GM18870 (cell line): ENCODE results near the gene STXBP1.

Experiments used
- ATAC-seq: cut with Tn5 transposase; IDR thresholded peaks from one replicate; pipeline ENCODE4 v1.9.1; 2021; ENCODE audit warnings: moderate library complexity; ENCODE audit not compliant: unreplicated experiment

The STXBP1 gene

GRCh38 chr9:127712371-127712770, 100.3 kb downstream of the STXBP1 start:
- ATAC-seq, result no peak

DNA sequence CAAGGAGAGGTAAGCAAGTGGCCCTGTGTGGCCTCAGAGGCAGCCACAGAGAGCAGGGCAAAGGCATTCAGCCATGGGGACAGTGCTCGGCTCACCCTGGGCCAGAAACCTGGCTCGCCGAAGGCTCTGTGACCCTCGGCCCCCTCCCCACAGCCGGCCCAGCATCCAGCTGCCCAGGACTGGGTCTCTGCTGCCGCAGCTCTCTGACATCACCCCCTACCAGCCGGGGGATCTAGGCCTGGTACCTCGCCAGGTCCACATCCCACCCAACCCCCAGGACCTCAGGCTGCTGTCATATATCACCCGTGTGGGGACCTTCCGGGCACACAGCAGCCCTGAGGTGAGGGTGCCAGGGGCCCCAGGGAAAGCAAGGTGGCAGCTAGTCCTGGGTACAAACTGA, 100.8 kb downstream of the STXBP1 start:
- no peak for ATAC-seq

DNA sequence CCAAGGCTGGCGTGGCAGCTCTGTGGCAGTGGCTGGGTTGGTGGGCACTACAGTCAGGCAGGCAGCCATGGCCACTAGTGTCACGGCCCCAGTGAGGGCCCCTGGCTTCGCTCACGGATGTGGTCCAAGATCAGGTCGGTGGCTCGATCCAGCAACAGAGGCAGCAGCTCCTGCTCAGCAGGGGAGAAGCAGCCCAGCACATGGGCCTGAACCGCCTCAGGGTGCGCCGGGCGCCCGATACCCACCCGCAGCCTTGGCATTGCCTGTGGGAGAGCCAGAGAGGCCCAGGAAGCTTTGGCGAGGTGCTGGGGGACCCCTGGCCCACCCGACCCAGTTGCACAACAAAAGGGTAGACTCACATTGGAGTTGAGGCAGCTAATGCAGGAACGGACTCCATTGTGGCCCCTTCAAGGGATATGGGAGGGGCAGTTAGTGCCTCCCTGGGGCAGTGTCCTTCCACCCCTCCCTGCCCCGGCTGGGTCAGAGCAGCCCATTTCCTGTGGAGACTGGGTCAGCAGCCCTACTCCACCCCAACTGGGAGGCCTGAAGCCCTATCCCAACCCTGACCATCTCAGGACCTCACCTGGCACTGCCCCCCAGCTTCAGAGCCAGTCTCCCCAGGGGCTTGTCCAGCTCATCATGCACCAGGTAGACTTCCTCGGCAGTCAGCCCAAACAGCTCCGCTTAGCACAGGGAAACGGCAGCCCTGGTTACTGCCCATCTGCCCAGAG, 102.1 kb downstream of the STXBP1 start:
- ATAC-seq, result no peak

- peak; percentile 12 for ATAC-seq
Measured at GRCh38 chr9:127714951-127715469, 102.9 kb downstream of the STXBP1 start.

- ATAC-seq, result peak; percentile 73
Measured at GRCh38 chr9:127715470-127716337, 103.6 kb downstream of the STXBP1 start, which contains the start of the genes PTRH1 and TTC16. TSS of gene PTRH1 (minus strand) at chr9:127715663. CDS start at chr9:127715639, 24 bp downstream. TSS of gene TTC16 (plus strand) at chr9:127716079. CDS start at chr9:127716146, 67 bp downstream.

DNA sequence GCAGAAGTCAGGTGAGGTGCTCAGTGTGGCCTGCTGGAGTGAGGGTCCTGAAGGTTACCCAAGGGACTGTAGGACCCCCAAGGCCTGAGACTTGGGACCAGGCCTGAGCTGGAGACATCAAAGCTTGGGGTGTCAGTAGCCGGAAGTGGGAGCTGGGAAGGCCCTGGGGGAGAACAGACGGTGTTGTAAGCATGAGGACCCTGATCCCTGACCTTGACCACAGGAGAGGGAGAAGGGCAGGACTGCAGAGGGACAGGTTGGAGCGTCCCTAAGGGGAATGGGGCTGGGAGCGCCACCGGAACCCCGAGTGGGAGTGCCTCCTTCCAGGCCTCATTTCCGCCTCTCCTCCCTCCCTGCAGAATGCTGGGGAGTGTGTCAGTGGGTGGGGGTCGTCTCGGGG, 104.3 kb downstream of the STXBP1 start:
- ATAC-seq, result no peak

DNA sequence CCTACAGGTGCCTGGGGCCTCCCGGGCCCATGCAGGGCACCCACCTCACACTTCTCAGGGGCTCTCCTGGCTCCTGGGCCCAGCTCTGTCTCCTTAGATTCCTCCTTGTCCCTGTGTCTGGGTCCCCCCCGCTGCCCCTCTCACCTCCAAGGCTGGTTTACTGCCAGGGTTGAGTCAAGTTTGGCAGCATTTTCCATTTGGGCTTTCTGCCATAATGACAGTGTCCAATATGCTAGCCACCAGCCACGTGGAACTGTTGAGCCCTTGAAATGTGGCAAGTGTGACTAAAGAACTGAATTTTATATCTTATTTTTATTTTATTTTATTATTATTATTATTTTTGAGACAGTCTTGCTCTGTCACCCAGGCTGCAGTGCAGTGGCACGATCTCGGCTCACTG, 105.7 kb downstream of the STXBP1 start:
- ATAC-seq, result no peak

- no peak for ATAC-seq
Measured at GRCh38 chr9:127720031-127720864, 108.2 kb downstream of the STXBP1 start.

- no peak for ATAC-seq
Measured at GRCh38 chr9:127720865-127721227, 108.8 kb downstream of the STXBP1 start.

GRCh38 chr9:127721391-127721821, 109.3 kb downstream of the STXBP1 start:
- no peak for ATAC-seq

GRCh38 chr9:127722055-127722745, 110.1 kb downstream of the STXBP1 start:
- no peak for ATAC-seq

- no peak for ATAC-seq
Measured at GRCh38 chr9:127723013-127723412, 110.9 kb downstream of the STXBP1 start.

- no peak for ATAC-seq
Measured at GRCh38 chr9:127723444-127723843, 111.4 kb downstream of the STXBP1 start.

DNA sequence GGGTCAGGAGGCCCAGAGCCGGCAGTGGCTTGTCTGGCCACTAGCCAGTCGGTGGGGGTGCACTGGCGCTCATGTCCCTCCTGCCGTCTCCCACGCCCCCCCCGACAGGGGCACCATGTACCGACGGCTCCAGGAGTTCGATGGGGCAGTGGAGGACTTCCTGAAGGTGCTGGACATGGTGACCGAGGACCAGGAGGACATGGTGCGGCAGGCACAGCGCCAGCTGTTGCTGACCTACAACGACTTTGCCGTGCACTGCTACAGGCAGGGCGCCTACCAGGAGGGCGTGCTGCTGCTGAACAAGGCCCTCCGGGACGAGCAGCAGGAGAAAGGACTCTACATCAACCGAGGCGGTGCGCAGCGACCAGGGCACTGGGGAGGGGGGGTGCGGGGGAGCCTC, 111.9 kb downstream of the STXBP1 start:
- no peak for ATAC-seq

DNA sequence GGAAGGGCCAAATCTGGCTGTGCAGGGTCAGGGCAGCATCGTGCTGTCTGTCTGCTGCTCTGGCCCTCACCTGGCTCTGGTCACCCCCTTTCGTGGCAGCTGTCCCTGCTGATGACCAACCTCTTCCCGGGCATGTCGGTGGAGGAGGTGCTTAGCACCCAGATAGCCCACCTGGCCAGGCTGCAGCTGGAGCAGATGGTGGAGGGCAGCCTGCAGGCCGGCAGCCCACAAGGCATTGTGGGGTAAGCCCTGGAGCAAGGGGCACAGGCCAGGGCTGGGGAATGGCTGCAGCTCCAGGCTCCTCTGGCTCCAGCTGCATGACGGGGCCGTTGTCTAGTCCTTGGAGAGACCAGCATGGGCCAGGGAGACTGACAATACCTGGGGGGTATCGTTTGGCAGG, 114.8 kb downstream of the STXBP1 start:
- no peak for ATAC-seq

- ATAC-seq, result no peak
Measured at GRCh38 chr9:127728808-127729207, 116.7 kb downstream of the STXBP1 start.

GRCh38 chr9:127729522-127730256, 117.6 kb downstream of the STXBP1 start:
- no peak for ATAC-seq

GRCh38 chr9:127730262-127730661, 118.2 kb downstream of the STXBP1 start:
- ATAC-seq, result no peak

DNA sequence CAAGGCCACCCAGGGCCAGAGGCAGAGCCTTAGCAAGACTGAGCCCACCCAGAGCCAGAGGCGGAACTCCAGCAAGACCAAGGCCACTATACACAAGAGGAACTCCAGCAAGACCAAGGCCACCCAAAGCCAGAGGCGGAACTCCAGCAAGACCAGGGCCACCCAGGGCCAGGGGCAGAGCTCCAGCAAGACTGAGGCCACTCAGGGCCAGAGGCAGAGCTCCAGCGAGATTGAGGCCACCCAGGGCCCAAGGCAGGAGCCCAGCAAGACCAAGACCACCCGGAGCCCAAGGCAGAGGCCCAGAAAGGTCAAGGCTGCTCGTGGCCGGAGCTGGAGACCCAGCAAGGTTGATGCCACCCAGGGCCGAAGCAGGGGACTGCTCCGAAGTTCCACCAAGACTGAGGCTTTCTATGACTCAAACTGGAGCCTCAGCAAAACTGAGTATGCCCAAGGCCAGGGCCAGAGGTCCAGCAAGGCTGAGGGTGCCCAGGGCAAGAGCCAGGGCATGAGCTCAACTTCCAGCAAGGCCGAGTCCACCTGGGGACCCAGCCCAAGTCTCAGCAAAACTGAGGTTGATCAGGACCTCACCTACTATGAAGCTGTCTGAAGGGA, 118.8 kb downstream of the STXBP1 start:
- ATAC-seq, result no peak
